ENCODE results near the gene PTPRD.

Gene PTPRD

DNA sequence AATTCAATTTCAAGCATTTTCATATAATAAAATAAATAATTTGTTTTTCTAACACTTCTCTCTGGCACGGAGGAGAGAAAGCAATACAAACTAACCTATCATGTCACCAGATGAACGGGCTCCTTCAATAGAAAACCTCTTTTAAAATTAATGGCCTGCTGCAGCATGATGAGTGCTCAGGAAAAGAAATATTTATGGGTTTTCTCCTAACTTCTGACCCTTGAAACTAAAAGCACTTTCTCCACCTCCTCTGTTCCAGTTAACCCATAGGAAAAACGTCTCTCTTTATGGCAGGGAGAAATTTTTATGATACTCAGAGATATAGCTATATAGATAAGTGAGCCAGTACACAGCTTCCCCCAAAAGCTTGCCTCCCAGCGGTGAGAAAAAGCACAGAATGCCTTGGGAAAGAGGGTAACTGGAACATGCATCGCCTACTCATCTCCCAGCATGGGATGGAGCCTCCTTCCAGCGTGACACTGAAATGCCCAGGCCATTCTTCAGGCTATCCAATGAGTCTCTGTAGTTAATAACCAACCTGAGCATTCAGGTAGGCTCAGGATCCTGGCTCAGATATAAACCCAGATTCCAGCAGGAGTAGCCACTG, 1850.2 kb downstream of the PTPRD start:
- H3K4me1 ChIP-seq (ENCODE audit: control insufficient read depth, insufficient read depth, low read length), result peaks cover 5% of the 10 kb centered on the region
- no peak for DNase-seq (ENCODE audit: low read depth)
- H3K9ac ChIP-seq (ENCODE audit: low read length), result no peak overlapping the region
- no peaks in the 10 kb centered on the region for H3K36me3 ChIP-seq (ENCODE audit: control insufficient read depth, insufficient read depth, low read length, severe bottlenecking)
- H3K9me3 ChIP-seq (ENCODE audit: control insufficient read depth, low read length), result peaks cover 4% of the 10 kb centered on the region
- no peak overlapping the region for H3K4me3 ChIP-seq (ENCODE audit: low read length)
- H3K27me3 ChIP-seq (replicated peaks; ENCODE audit: control insufficient read depth, insufficient read depth, low read length), result no peaks in the 10 kb centered on the region

DNA sequence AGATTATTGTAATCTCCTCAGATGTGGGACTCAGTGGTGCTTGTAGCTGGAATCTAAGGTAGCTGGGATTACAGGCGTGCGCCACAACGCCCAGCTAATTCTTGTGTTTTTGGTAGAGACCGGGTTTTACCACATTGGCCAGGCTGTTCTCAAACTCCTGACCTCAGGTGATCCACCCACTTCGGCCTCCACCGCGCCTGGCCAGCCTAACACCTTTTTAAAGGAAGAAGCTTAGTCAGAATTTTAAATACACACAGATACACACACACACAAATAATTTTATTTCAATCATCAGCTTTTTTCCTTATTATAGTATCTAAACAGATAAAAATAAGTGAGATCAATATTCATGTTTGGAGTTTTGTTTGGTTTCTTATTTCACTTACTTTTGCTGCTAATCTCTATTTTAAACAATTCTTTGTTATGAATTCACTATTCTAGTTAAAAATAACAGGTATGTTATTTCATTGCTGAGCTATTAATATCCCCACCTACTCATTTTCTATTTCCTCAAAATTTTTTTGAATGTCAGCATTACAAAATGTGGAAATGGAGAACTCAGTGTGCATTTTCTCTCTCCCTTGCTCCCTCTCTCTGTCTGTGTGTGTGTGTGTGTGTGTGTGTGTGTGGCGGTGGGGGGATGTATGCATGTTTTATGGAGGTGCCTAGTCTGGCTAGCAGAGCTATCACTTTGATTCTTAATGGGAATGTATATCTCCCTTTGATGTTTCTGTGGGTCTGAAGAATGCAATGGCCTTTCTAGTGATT, 1852.6 kb downstream of the PTPRD start:
- Histone ChIP-seq H3K4me1 (ENCODE audit: control insufficient read depth, insufficient read depth, low read length) (peaks cover 3% of the 10 kb centered on the region), H3K27me3 (replicated peaks; ENCODE audit: control insufficient read depth, insufficient read depth, low read length) (no peaks in the 10 kb centered on the region), H3K9ac (ENCODE audit: low read length) (no peak overlapping the region), H3K9me3 (ENCODE audit: control insufficient read depth, low read length) (peaks cover 4% of the 10 kb centered on the region), H3K4me3 (ENCODE audit: low read length) (no peak overlapping the region), H3K36me3 (ENCODE audit: control insufficient read depth, insufficient read depth, low read length, severe bottlenecking) (no peaks in the 10 kb centered on the region)
- DNase-seq (ENCODE audit: low read depth), result no peak

DNA sequence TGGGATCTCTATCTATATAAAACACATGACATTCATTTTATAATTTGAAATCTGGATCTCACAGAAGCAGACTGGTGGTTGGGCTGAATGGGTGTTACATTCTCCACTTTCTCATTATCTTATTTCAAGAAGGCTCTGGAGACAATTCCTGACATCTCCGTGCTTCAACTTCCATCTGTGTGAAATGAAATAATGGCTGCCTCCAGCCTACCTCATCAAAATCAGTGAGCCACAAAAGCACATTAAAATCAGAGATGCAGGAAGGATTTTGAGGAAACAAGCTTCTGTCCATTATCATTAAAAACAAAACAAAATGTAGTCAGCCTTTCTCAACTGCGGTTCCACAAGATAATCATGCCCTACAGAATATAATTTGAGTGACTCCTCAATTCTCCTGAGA, 1854.9 kb downstream of the PTPRD start:
- no peak for DNase-seq (ENCODE audit: low read depth)
- no peaks in the 10 kb centered on the region for H3K27me3 ChIP-seq (replicated peaks; ENCODE audit: control insufficient read depth, insufficient read depth, low read length)
- H3K4me3 ChIP-seq (ENCODE audit: low read length), result no peak overlapping the region
- H3K36me3 ChIP-seq (ENCODE audit: control insufficient read depth, insufficient read depth, low read length, severe bottlenecking), result no peaks in the 10 kb centered on the region
- H3K9me3 ChIP-seq (ENCODE audit: control insufficient read depth, low read length), result peaks cover 4% of the 10 kb centered on the region
- no peaks in the 10 kb centered on the region for H3K4me1 ChIP-seq (ENCODE audit: control insufficient read depth, insufficient read depth, low read length)
- H3K9ac ChIP-seq (ENCODE audit: low read length), result no peak overlapping the region

DNA sequence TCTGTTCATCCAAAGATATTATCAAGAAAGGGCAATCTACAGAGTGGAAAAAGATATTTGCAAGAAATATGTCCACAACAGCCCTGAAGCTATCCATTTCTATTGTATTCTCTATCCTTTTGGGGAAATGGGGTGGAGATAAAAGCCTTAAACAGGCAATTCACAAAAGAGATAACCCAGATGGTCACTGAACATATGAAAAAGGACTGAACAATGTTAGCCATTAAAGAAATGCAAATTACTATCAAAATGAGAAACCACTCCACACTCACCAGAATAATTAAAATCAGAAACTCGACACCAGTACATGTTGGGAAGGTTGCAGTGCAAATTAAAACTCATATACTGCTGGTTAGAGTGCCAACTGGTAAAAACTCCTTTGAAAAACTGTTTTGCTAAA, 1858.1 kb downstream of the PTPRD start:
- H3K4me1 ChIP-seq (ENCODE audit: control insufficient read depth, insufficient read depth, low read length), result peaks cover 11% of the 10 kb centered on the region
- H3K27me3 ChIP-seq (replicated peaks; ENCODE audit: control insufficient read depth, insufficient read depth, low read length), result no peaks in the 10 kb centered on the region
- DNase-seq (ENCODE audit: low read depth), result no peak
- H3K9ac ChIP-seq (ENCODE audit: low read length), result no peak overlapping the region
- no peaks in the 10 kb centered on the region for H3K36me3 ChIP-seq (ENCODE audit: control insufficient read depth, insufficient read depth, low read length, severe bottlenecking)
- H3K4me3 ChIP-seq (ENCODE audit: low read length), result no peak overlapping the region
- H3K9me3 ChIP-seq (ENCODE audit: control insufficient read depth, low read length), result peaks cover 4% of the 10 kb centered on the region

DNA sequence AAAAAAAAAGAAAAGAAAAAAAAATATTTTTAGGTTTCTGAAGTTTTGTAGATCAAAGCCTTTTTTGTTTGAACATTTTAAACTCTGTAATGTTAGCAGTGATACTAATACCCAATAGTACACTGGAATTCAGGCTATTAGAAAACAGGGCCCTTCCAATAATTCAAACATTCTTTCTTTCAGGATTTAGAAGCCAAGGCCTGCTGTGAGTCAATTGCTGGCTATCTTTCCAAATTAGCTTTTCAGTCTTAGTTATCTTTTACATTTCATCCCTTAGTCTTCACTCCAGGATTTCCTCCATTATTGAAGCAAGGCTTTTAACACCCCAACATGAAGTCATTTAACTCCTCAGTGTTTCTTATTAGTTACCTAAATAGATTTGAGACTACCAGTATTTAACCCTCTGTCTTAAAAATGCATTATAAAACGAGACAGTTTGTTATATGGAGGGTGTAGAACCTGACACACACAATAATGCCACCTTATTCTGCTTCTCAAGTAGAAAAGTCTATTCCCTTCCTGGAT, 1861.3 kb downstream of the PTPRD start:
- no peak overlapping the region for H3K9ac ChIP-seq (ENCODE audit: low read length)
- no peaks in the 10 kb centered on the region for H3K9me3 ChIP-seq (ENCODE audit: control insufficient read depth, low read length)
- H3K4me3 ChIP-seq (ENCODE audit: low read length), result no peak overlapping the region
- H3K4me1 ChIP-seq (ENCODE audit: control insufficient read depth, insufficient read depth, low read length), result peaks cover 11% of the 10 kb centered on the region
- H3K27me3 ChIP-seq (replicated peaks; ENCODE audit: control insufficient read depth, insufficient read depth, low read length), result no peaks in the 10 kb centered on the region
- no peak for DNase-seq (ENCODE audit: low read depth)
- no peaks in the 10 kb centered on the region for H3K36me3 ChIP-seq (ENCODE audit: control insufficient read depth, insufficient read depth, low read length, severe bottlenecking)

DNA sequence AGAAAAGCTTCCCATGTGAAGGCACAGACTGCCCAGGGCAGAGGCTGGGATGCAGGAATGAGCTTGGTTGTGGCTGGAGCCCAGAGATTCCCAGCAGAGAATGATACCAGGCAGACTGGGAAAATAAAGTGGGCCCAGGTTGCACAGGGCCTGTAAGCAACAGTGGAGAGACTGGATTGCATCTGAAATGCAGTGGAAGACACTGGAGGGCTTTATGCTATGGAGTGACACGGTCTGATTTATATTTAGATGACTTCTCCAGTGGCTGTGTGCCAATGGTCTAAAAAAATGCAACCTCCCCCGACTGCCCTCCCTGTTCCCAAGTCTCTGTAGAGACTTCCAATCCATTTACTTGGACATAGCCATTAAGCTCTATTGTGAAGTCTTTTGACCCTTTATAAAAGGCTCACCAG, 1862.2 kb downstream of the PTPRD start:
- Histone ChIP-seq H3K27me3 (replicated peaks; ENCODE audit: control insufficient read depth, insufficient read depth, low read length) (no peaks in the 10 kb centered on the region), H3K4me1 (ENCODE audit: control insufficient read depth, insufficient read depth, low read length) (peaks cover 11% of the 10 kb centered on the region), H3K36me3 (ENCODE audit: control insufficient read depth, insufficient read depth, low read length, severe bottlenecking) (no peaks in the 10 kb centered on the region), H3K9ac (ENCODE audit: low read length) (no peak overlapping the region), H3K9me3 (ENCODE audit: control insufficient read depth, low read length) (no peaks in the 10 kb centered on the region), H3K4me3 (ENCODE audit: low read length) (no peak overlapping the region)
- DNase-seq (ENCODE audit: low read depth), result no peak

DNA sequence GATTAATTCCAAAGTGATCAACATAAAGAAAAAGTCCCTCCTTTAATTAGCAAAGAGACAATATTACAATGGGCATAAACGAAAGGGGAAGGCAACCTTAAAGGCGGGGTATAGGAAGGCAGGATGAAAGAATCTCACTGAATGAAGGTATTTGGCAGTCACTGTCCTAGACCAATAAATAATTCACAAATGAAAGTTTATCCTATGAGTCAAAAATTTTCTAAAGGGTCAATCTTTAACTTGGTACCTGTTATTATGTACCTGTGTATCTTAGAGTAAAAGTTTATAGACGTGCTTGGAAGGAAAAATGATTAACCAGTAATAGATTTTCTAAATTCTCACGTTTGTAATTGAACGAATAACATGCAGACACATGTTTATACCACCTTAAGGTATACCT, 1867.5 kb downstream of the PTPRD start:
- Histone ChIP-seq H3K4me1 (ENCODE audit: control insufficient read depth, insufficient read depth, low read length) (peaks cover 1% of the 10 kb centered on the region), H3K36me3 (ENCODE audit: control insufficient read depth, insufficient read depth, low read length, severe bottlenecking) (no peaks in the 10 kb centered on the region), H3K9ac (ENCODE audit: low read length) (no peak overlapping the region), H3K4me3 (ENCODE audit: low read length) (no peak overlapping the region), H3K9me3 (ENCODE audit: control insufficient read depth, low read length) (no peaks in the 10 kb centered on the region), H3K27me3 (replicated peaks; ENCODE audit: control insufficient read depth, insufficient read depth, low read length) (no peaks in the 10 kb centered on the region)
- DNase-seq (ENCODE audit: low read depth), result no peak

DNA sequence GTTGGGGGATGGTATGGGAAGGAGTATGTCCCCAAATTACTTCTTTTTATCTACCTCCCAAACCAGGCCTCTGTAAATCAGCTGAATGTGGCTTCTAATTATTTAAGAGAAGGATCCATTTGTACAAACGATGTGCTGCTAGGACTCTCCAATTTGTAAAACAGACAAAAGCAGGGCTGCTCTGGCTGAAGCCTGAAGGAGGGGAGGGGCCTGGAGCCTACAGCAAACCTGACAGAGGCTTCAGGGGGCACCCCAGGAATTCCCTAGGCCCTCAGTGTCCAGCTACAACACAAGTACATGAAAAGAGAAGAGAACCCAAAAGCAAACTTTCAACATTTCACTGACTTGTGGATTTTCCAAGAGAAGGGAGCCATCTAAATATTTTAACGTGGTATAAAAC, 1873.9 kb downstream of the PTPRD start:
- peaks cover 3% of the 10 kb centered on the region for H3K4me1 ChIP-seq (ENCODE audit: control insufficient read depth, insufficient read depth, low read length)
- H3K36me3 ChIP-seq (ENCODE audit: control insufficient read depth, insufficient read depth, low read length, severe bottlenecking), result no peaks in the 10 kb centered on the region
- H3K27me3 ChIP-seq (replicated peaks; ENCODE audit: control insufficient read depth, insufficient read depth, low read length), result no peaks in the 10 kb centered on the region
- no peak for DNase-seq (ENCODE audit: low read depth)
- H3K9ac ChIP-seq (ENCODE audit: low read length), result no peak overlapping the region
- no peak overlapping the region for H3K4me3 ChIP-seq (ENCODE audit: low read length)
- no peaks in the 10 kb centered on the region for H3K9me3 ChIP-seq (ENCODE audit: control insufficient read depth, low read length)

DNA sequence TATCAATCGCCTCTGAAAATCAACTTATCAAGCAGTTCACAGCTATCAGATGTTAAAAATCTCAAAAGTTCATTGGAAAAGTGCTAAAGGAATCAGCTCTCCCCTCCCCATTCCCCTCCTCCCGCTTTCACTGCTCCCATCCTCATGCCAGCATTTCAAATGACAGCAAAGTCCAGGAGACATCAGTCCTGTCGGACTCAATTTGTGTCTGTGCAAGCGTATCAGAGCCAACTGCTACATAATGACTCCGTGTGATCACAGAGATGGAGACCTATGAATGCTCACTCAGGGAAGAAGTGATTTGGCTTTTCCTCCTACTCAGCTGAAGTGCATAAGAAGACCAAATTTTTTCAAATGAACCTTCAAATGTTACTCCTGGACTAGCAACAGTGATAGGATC, 1876.0 kb downstream of the PTPRD start:
- DNase-seq (ENCODE audit: low read depth), result no peak
- Histone ChIP-seq H3K27me3 (replicated peaks; ENCODE audit: control insufficient read depth, insufficient read depth, low read length) (no peaks in the 10 kb centered on the region), H3K4me3 (ENCODE audit: low read length) (no peak overlapping the region), H3K9ac (ENCODE audit: low read length) (no peak overlapping the region), H3K9me3 (ENCODE audit: control insufficient read depth, low read length) (no peaks in the 10 kb centered on the region), H3K36me3 (ENCODE audit: control insufficient read depth, insufficient read depth, low read length, severe bottlenecking) (no peaks in the 10 kb centered on the region), H3K4me1 (ENCODE audit: control insufficient read depth, insufficient read depth, low read length) (peaks cover 7% of the 10 kb centered on the region)

DNA sequence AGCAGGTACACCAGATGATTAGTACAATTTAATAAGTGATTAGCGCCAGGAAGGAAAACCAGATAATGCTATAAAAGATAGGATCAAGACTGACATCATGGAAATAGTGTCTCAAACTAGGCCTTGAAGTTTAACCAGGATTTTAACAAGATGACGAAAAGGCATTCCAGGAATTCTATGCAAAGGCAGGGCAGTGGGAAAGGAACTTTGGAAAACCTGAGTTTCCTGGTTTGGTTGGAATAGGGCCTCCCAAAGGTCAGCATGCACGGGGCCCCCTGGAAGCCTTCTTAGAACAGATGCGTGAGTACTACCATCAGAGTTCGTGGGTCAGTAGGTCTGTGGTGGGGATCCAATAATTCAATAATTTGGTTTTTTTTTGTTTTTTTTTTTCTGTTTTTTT, 1878.0 kb downstream of the PTPRD start:
- Histone ChIP-seq H3K9ac (ENCODE audit: low read length) (no peak overlapping the region), H3K4me3 (ENCODE audit: low read length) (no peak overlapping the region), H3K9me3 (ENCODE audit: control insufficient read depth, low read length) (no peaks in the 10 kb centered on the region), H3K36me3 (ENCODE audit: control insufficient read depth, insufficient read depth, low read length, severe bottlenecking) (no peaks in the 10 kb centered on the region), H3K27me3 (replicated peaks; ENCODE audit: control insufficient read depth, insufficient read depth, low read length) (no peaks in the 10 kb centered on the region), H3K4me1 (ENCODE audit: control insufficient read depth, insufficient read depth, low read length) (peaks cover 7% of the 10 kb centered on the region)
- no peak for DNase-seq (ENCODE audit: low read depth)

DNA sequence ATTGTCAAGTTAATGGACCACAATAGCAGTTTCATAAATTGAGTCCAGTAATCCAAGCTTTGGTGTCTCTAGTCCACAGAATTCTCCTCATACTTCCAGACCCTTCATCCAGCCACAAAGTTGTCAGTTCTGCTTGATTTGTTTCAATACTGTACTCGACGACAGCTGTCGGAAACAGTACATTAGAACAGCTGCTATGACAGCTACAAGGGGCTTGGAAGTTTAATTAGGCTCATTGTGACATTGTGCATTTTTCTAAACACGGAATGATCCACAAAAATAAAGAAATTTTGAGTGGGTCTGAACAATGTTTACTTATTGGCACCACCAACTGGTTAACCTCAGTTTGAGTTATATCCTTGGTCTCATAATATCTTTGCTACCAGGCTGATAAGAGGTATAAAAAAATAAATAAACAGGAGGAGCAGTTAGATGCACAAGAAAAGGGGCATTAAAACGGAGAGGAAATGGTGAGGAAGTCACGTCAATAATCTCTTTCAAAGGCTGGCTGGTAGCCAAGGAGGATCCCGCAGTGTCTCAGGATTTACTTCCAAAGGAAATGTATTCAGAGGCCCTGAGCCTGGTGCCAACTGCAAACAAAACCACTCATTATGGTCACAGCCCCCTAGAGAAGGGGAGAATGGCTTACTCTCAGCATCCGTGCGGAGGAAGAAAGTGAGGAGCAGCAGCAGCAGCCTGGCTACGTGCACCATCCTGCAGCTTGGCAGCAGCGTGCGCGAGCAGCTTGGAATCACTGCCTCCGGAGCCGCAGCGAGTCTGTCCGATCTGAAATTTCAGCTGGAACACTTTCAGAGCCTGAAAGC, 1879.5 kb downstream of the PTPRD start:
- Histone ChIP-seq H3K4me1 (ENCODE audit: control insufficient read depth, insufficient read depth, low read length) (peaks cover 7% of the 10 kb centered on the region), H3K9me3 (ENCODE audit: control insufficient read depth, low read length) (no peaks in the 10 kb centered on the region)

More for the DNA sequence above, 1879.5 kb downstream of the PTPRD start:
- Histone ChIP-seq H3K36me3 (ENCODE audit: control insufficient read depth, insufficient read depth, low read length, severe bottlenecking) (no peaks in the 10 kb centered on the region), H3K27me3 (replicated peaks; ENCODE audit: control insufficient read depth, insufficient read depth, low read length) (no peaks in the 10 kb centered on the region), H3K9ac (ENCODE audit: low read length) (peak overlapping the region; percentile 41), H3K4me3 (ENCODE audit: low read length) (peak overlapping the region; percentile 71)
- no peak for DNase-seq (ENCODE audit: low read depth)
